Adipose tissue (tissue), 3 donors: ENCODE measurements around the gene KRTAP4-2. TPM values are rescaled to one million over a fixed set of nuclear protein-coding genes. Genes with fewer than 3 reads are reported as not detected.
"Not testable (repeated sequence)": the region's sequence is repeated elsewhere in the genome, so short reads cannot be mapped to it uniquely, and the experiment has no call there.

Experiments
- H3K27ac ChIP-seq: one replicate; pipeline ENCODE4 v1.5.1; 2013; ENCODE audit warnings: low read depth, low read length
- WGBS, 3 donors: extraction: QIAGEN DNeasy Blood & Tissue Kit; methylation state at CpG; one replicate each; pipeline ENCODE4 v1.1.7; 2013; 5-methylcytosine and 5-hydroxymethylcytosine counted together
- polyA plus RNA-seq, 3 donors: library from polyadenylated mRNA; stranded (reverse); fragments of 200-250 nt; gene quantifications; one replicate each; pipeline ENCODE4 v1.2.3, GENCODE V29; 2013
- donor health status: healthy with polysubstance abuse.
- donor health status: Bipolar disorder and iron deficiency.
- donor health status: healthy.

The KRTAP4-2 gene
- not detected for polyA plus RNA-seq

DNA sequence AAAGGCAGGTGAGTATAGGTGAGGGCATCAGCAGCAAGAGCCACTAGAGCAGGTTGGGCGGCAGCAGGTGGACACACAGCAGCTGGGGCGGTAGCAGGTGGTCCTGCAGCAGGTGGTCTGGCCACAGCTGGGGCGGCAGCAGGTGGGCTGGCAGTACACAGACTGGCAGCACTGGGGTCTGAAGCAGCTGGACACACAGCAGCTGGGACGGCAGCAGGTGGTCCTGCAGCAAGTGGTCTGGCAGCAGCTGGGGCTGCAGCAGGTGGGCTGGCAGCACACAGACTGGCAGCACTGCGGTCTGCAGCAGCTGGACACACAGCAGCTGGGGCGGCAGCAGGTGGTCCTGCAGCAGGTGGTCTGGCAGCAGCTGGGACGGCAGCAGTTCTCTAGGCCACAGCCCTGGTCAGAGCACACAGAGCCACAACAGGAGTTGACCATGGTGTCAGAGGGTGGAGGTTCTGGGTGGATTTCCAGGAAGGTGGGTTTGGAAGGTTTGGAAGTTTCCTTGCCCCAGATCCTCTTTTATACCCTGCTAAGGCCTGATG is at the start of gene KRTAP4-2:
KRTAP4-2 (minus strand) TSS at position 495 of the 545 bp plus-strand sequence; CDS start at position 438, 57 bp downstream.
- H3K27ac ChIP-seq, result no peak within 1 kb of the TSS
- WGBS, 3 donors, result 81 to 92% (median 91%) methylated on average over 6 to 7 of the region's 7 CpGs

DNA sequence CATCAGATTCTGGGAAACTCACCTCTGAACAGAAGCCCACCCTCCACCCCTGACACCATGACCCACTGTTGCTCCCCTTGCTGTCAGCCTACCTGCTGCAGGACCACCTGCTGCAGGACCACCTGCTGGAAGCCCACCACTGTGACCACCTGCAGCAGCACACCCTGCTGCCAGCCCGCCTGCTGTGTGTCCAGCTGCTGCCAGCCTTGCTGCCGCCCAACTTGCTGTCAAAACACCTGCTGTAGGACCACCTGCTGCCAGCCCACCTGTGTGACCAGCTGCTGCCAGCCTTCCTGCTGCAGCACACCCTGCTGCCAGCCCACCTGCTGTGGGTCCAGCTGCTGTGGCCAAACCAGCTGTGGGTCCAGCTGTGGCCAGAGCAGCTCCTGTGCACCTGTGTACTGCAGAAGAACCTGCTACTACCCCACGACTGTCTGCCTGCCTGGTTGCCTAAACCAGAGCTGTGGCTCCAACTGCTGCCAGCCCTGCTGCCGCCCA is 48.6 kb upstream of the KRTAP4-2 start, which contains the start of gene KRTAP9-2:
KRTAP9-2 (plus strand) TSS at position 51 of the 498 bp plus-strand sequence; CDS start at position 58, 7 bp downstream.
- WGBS, 3 donors, result 54 to 67% (median 66%) methylated on average over 2 to 3 of the region's 4 CpGs

DNA sequence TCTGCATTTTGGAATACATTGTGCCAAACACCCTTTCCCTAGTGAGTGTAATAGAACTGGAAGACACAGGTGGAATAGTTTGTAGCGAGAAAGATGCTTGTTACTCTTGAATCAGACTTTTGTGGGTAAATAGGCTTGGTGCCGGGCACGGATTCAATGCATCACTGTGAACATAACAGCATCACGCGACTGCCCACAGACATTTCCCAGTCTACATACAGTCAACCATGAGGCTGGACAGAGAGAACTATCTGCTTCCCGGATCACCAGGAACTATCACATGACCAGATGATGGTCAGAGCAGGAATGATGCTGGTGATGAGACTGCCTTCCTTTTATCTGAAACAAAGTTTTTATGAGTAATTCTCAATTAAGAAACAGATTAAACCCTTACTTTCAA is 48.0 kb upstream of the KRTAP4-2 start:
- 88 to 90% (median 89%) methylated on average over 6 of the region's 6 CpGs for WGBS, 3 donors
- H3K27ac ChIP-seq, result no peak overlapping the region

More for the DNA sequence above, 48.6 kb upstream of the KRTAP4-2 start, which contains the start of gene KRTAP9-2:
- not testable (repeated sequence) for H3K27ac ChIP-seq

DNA sequence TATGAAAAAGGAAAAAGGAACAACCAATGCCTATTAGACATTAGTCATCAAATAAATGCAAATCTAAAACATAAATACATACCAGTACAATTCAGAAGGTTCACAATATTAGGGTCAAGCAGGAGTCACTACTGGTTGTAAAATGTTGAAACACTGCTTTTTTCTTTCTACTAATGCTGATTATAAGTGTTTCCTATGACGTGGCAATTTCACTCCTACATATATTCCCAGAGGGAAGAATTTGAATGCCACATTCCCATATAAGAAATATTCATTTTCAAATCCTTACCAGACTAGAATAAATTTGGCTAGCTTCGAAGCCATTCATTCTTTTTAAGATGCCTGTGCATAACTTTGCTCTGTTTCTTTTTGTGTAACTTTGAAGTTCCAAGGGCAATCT is 45.8 kb upstream of the KRTAP4-2 start:
- 59 to 67% (median 64%) methylated on average over 2 of the region's 2 CpGs for WGBS, 3 donors
- H3K27ac ChIP-seq, result no peak overlapping the region

DNA sequence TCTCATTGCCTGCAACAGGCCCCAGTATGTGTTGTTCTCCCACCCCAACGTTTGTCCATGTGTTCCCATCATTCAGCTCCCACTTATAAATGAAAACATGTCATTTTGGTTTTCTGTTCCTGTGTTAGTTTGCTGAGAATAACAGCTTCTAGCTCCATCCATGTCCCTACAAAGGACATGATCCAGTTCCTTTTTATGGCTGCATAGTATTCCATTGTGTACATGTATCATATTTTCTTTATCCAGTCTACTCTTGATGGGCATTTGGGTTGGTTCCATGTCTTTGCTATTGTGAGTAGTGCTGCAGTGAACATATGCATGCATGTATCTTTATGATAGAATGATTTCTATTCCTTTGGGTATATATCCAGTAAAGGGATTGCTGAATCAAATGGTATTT is 37.7 kb upstream of the KRTAP4-2 start:
- WGBS, 3 donors, result 55 to 88% (median 65%) methylated on average over 1 of the region's 1 CpG
- no peak overlapping the region for H3K27ac ChIP-seq

DNA sequence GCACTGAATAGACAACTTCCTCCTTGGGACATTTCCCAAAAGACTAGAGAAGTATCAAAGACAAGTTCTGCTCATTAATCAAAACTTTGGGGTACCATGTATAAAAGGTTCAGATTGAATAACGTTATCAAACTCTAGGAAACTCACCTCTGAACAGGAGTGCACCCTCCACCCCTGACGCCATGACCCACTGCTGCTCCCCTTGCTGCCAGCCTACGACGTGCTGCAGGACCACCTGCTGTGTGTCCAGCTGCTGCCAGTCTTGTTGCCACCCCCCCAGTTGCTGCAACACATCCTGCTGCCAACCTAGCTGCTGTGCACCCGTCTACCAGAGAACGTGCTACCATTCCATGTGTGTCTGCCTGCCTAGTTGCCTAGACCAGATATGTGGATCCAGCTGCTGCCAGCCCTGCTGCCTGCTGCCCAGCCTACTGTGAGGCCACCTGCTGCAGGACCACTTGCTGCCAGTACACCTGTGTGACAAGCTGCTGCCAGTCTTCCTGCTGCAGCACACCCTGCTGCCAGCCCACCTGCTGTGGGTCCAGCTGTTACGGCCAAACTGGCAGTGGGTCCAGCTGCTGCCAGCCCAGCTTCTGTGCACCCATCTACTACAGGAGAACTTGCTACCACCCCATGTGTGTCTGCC is 34.6 kb upstream of the KRTAP4-2 start:
- WGBS, 3 donors, result 64 to 76% (median 74%) methylated on average over 7 of the region's 7 CpGs
- no peak overlapping the region for H3K27ac ChIP-seq

DNA sequence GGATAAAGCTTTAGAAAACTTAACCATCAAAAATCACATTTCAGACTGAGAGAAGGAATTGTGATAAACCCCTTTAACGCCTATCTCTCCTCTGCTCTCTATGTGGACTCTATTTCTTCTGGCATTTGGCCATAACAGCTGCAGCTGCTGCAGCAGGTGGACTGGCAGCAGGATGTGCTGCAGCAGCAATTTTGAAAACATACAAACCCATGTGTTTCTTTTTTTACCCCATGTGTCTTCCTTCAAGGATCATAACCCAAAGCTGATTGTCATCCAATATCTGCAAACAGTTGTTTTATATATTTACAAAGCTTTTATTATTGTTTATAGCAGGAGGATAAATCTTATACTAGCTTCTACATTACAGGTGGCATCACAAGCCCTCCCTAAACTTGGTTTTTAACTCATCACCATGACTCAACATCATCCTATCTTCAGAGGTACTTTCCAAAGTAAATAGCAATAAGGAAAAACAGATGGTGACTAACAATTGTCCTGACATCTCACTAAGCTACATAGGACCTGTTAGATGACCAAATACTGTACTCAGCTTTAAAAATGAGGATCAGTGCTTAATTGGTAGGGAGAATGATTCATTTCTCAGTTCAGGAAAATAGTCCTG is 33.9 kb upstream of the KRTAP4-2 start:
- 42 to 62% (median 51%) methylated on average over 1 of the region's 1 CpG for WGBS, 3 donors
- H3K27ac ChIP-seq, result no peak overlapping the region

DNA sequence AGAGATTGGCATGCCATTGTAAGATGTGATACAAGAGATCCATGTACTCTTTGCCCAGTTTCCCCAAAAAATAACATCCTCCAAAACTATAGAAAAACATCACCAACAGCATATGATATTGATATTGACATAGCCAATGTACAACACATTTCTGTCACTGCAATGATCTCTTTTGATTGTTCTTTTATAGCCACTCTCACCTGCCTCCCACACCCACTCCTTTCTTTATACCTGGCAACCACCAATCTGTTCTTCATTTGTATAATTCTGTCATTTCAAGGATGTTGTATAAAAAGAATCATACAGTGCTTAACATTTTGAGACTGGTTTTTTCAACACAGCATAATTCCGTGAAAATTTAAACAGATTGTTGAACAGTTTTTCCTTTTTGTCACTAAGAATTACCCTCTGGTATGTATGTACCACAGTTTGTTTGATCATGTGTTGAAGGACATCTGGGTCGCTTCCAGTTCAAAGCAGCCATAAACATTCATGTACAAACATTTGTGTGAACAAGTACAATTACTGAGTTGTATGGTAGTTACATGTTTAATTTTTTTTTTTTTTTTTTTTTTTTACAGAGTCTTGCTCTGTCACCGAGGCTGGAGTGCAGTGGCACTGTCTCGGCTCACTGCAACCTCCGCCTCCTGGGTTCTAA is 21.5 kb upstream of the KRTAP4-2 start:
- H3K27ac ChIP-seq, result no peak overlapping the region
- WGBS, 3 donors, result 63 to 76% (median 70%) methylated on average over 4 to 5 of the region's 5 CpGs

DNA sequence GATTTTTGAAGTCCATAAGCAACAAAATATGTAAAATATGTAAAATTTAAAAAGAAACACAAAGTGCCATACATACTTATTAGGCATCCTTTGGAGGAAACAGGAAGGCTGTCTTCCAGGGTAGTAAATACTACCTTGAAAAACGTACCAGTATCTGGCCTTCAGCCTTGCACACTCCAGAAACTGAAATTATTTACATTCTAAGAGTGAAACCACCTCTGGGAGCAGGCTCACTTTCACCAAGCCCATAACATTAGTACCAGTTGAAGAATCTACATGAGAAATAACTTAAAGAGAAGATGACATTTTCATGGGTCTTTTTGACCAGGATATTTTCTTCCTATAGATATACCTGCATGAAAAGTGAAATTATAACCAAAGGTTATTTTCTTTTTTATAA is 18.0 kb upstream of the KRTAP4-2 start:
- 26 to 51% (median 27%) methylated on average over 1 of the region's 1 CpG for WGBS, 3 donors
- H3K27ac ChIP-seq, result no peak overlapping the region

DNA sequence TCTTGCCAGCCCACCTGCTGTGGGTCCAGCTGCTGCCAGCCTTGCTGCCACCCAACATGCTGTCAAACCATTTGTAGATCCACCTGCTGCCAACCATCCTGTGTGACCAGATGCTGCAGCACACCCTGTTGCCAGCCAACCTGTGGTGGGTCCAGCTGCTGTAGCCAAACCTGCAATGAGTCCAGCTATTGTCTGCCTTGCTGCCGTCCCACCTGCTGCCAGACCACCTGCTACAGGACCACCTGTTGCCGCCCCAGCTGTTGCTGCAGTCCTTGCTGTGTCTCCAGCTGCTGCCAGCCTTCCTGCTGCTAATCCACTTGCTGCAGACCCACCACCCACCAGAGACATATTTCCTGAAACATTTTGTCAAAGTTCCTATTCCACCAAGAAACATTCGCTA is 12.3 kb upstream of the KRTAP4-2 start:
- WGBS, 3 donors, result 75 to 95% (median 83%) methylated on average over 3 of the region's 3 CpGs
- H3K27ac ChIP-seq, result no peak overlapping the region

DNA sequence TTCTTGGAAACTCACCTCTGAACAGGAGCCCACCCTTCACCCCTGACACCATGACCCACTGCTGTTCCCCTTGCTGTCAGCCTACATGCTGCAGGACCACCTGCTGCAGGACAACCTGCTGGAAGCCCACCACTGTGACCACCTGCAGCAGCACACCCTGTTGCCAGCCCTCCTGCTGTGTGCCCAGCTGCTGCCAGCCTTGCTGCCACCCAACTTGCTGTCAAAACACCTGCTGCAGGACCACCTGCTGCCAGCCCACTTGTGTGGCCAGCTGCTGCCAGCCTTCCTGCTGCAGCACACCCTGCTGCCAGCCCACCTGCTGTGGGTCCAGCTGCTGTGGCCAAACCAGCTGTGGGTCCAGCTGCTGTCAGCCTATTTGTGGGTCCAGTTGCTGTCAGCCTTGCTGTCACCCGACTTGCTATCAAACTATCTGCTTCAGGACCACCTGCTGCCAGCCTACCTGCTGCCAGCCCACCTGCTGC is 11.9 kb upstream of the KRTAP4-2 start, which contains the start of gene KRTAP9-1:
KRTAP9-1 (plus strand) TSS at position 51 of the 482 bp plus-strand sequence; CDS start at position 51, 0 bp downstream.
- WGBS, 3 donors, result 78 to 95% (median 80%) methylated on average over 1 of the region's 1 CpG
- not testable (repeated sequence) for H3K27ac ChIP-seq

DNA sequence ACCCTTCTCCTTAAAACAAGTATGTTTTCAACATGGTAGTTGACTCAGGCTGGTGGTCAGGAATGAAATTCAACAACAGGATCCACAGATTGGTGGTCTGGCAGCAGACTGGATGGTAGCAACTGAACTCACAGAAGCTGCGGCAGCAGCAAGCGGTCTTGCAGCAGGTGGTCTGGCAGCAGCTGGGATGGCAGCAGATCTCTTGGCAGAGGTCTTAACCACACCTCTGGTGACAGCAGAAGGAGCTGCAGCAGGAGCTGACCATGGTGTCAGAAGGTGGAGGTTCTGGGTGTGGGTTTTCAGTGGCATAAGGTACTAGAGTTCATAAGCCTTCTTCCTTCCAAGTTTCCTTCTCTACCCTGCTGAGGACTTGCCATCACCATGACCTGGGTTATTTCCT is 8.9 kb upstream of the KRTAP4-2 start:
- 78 to 88% (median 87%) methylated on average over 2 of the region's 2 CpGs for WGBS, 3 donors
- H3K27ac ChIP-seq, result no peak overlapping the region

DNA sequence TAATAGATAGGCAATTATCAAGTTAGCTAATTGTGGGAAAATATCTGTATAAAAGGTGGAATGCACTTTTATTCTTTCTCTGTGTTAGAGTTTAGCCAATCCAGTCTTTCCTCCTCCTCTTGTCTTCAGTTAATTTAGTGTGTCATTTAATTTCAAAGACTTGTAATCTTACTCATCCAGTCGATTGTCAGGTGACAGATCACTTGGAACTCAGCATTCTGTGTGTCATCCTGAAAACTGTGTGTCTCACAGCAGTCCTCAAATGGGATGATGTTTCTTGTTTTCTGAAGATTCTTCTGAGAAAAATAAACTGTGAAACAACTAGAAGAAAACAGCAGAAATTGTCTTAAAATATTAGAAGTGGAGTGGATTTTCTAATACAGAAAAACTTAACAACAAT is 7.0 kb upstream of the KRTAP4-2 start:
- no peak overlapping the region for H3K27ac ChIP-seq
- 33 to 65% (median 57%) methylated on average over 1 of the region's 1 CpG for WGBS, 3 donors

DNA sequence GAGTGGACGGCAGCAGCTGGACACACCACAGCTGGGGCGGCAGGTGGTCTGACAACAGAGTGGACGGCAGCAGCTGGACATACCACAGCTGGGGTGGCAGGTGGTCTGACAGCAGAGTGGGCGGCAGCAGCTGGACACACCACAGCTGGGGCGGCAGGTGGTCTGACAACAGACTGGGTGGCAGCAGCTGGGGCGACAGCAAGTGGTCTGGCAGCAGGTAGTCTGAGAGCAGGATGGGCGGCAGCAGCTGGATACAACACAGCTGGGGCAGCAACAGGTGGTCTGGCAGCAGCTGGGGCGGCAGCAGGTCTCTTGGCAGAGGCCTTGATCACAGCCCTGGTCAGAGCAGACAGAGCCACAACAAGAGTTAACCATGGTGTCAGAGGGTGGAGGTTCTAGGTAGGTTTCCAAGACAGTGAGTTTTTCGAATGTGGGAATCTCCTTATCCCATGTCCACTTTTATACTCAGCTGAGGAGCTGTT is 6.5 kb upstream of the KRTAP4-2 start, which contains the start of gene KRTAP4-1:
KRTAP4-1 (minus strand) TSS at position 432 of the 482 bp plus-strand sequence; CDS start at position 375, 57 bp downstream.
- WGBS, 3 donors, result 47 to 64% (median 60%) methylated on average over 8 to 9 of the region's 9 CpGs
- H3K27ac ChIP-seq, result no peak within 1 kb of the TSS

DNA sequence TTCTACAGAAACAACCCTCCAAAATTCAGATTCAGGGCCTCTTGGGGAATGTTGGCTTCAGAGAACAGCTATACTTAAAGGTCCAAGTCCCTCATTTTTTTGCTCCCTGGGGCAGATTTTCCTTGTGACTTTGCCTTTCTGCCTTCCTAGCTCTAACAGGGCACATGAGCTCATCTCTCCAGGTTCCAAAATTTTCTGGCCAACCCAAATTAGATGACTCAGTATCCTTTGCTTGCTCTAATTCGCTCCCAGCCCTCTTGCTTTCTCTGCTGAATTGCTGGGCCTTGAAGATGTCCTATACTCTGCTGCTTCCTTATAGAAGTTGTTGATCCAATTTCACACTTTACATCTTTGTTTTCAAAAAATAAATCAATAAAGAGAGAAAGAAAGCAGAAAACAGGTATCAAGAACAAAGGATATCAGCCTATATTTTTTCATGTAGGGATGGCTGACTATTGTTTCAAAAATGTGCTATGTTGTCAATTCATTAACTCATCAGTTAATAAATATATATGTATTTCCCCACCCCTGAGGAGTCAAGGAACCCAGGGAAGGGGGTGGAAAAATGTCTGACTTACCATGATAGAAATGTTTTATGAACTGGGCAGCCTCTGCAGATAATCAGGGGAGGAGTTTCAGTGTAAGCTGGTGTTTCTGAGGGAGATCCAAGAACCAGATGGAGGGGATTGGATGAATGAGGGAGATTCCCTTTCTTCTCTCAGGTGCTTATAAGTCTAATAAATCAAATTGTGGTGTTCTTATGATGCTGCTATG is 1.0 kb upstream of the KRTAP4-2 start:
- 56 to 92% (median 84%) methylated on average over 1 of the region's 1 CpG for WGBS, 3 donors

DNA sequence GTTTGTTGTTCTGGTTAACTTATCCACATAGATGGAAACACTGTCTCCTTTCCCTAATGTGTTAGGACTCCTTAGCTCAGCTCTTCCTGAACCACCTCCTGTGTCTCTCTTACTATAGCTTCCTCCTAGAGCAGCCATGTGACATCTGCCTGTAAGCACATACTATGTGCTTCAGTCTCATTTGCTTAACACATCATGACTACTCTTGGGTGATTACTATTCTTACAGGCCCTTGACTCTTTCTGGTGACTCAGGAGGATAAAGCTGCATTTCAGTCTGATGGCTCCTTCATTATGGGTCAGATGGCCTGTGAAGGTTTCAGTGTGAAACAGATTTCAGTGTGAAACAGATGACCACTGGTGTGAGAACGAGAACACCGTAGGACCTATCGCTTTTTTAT is 320 bp upstream of the KRTAP4-2 start:
- WGBS, 3 donors, result 81 to 94% (median 94%) methylated on average over 3 of the region's 3 CpGs
- no peak overlapping the region for H3K27ac ChIP-seq

More for the DNA sequence above, 1.0 kb upstream of the KRTAP4-2 start:
- H3K27ac ChIP-seq, result no peak overlapping the region

DNA sequence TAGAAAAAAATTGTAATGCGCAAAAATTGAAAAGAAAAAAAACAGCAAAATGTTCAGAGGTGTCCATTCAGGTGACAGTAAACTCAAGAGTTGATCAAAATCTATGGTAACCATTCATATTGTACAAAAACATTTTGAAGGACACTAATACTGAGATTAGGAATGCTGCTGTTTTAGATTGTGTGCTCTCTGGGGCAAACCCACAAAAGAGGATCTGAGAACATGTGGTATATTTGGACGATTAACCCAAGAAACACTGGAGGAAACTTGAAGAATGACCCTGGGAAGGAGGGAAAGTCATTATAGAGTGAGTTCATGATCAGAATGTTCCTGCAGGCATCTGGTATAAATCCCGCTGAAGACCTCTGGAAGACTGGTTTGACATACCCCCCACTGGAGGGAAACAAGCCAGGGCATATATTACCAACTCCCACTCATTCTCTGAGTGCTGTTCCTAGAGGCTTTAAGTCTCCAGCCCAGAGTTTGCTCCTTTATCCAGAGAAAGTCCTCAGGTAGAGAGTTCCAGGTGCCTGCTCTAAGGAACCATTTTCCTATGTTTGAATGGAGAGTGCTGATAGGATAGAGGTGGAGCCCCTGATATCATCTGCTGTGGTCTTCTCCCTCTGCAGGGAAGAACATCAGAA is 1.2 kb downstream of the KRTAP4-2 start:
- no peak overlapping the region for H3K27ac ChIP-seq
- 65 to 81% (median 72%) methylated on average over 3 of the region's 3 CpGs for WGBS, 3 donors
